B cell (primary cell): ENCODE results near the gene GRM8. TPM values are rescaled to one million over a fixed set of nuclear protein-coding genes. Genes with fewer than 3 reads are reported as not detected.

Experiments used
- ATAC-seq: fragments of 200-7000 bp; cut with Tn5 transposase; one replicate; pipeline ENCODE4 v1.10.0; 2021; ENCODE audit warnings: low read depth, mild to moderate bottlenecking, moderate number of reproducible peaks, moderate library complexity
- CTCF ChIA-PET: fragments of 350-600 bp; sonication (Branson Sonifier 250); formaldehyde crosslinking; loops from one replicate; lab custom pipeline; 2021; ENCODE audit warnings: antibody characterized with exemption, inconsistent platforms; lab: Charles Lee
- POLR2A ChIA-PET: fragments of 350-600 bp; sonication (Branson Sonifier 250); formaldehyde crosslinking; loops from one replicate; lab custom pipeline; 2021; ENCODE audit warnings: antibody characterized with exemption; lab: Charles Lee
- DNase-seq: peaks from one replicate; pipeline ENCODE4 v3.0.0; 2013
- H2AFZ ChIP-seq: 2 replicates; pipeline ENCODE4 v1.6.1; 2012; ENCODE audit warnings: mild to moderate bottlenecking, low read depth, low read length; ENCODE audit not compliant: insufficient read depth, poor library complexity, severe bottlenecking
- H3K27ac ChIP-seq, 2 donors: 1 replicate in 1 of 2; 2 replicates in 1 of 2; pipeline ENCODE4 v1.5.1; 2012 to 2013; ENCODE audit warnings: low read length in 2 of 2, mild to moderate bottlenecking in 2 of 2, moderate library complexity in 1 of 2
- H3K27me3 ChIP-seq, 4 experiments: fragments of 200-600 bp in 1 of 4; sonication (generic) in 1 of 4; replicated peaks in 1 of 4; 1 replicate in 2 of 4; 2 replicates in 2 of 4; pipeline versions ENCODE4 v1.6.1 to v1.7.0; 2013 to 2016; ENCODE audit warnings: low read length in 3 of 4, mild to moderate bottlenecking in 2 of 4, mixed read lengths in 1 of 4, moderate library complexity in 1 of 4; ENCODE audit not compliant: insufficient read depth in 4 of 4, control insufficient read depth in 3 of 4; ENCODE audit errors: control extremely low read depth in 1 of 4
- H3K36me3 ChIP-seq, 2 experiments: replicated peaks in 1 of 2; 1 replicate in 1 of 2; 2 replicates in 1 of 2; pipeline versions ENCODE4 v1.6.1 to v1.7.1; 2013; ENCODE audit warnings: low read length in 1 of 2; ENCODE audit not compliant: insufficient read depth in 2 of 2, control insufficient read depth in 1 of 2; ENCODE audit errors: control extremely low read depth in 1 of 2, extremely low read depth in 1 of 2
- H3K4me1 ChIP-seq, 2 donors: fragments of 200-600 bp in 1 of 2; sonication (generic) in 1 of 2; 1 replicate in 1 of 2; 2 replicates in 1 of 2; pipeline versions ENCODE4 v1.5.1 to v1.6.1; 2013 to 2017; ENCODE audit warnings: low read length in 2 of 2; ENCODE audit not compliant: control insufficient read depth in 2 of 2, insufficient read depth in 2 of 2
- H3K4me2 ChIP-seq: replicated peaks from 2 replicates; pipeline ENCODE3; 2012; ENCODE audit warnings: mild to moderate bottlenecking, low read depth, low read length; ENCODE audit not compliant: poor library complexity, severe bottlenecking
- H3K4me3 ChIP-seq, 5 experiments: fragments of 200-600 bp in 1 of 5; sonication (generic) in 1 of 5; 1 replicate in 3 of 5; 2 replicates in 2 of 5; pipeline versions ENCODE4 v1.5.1 to v1.7.0; 2011 to 2016; ENCODE audit warnings: low read length in 4 of 5, mild to moderate bottlenecking in 4 of 5, low read depth in 2 of 5, control low read depth in 1 of 5, moderate library complexity in 1 of 5; ENCODE audit not compliant: insufficient read depth in 1 of 5; ENCODE audit errors: control extremely low read depth in 1 of 5, extremely low read depth in 1 of 5
- H3K79me2 ChIP-seq: fragments of 200-600 bp; sonication (generic); one replicate; pipeline ENCODE4 v1.6.0; 2016; ENCODE audit warnings: low read length; ENCODE audit not compliant: control insufficient read depth, insufficient read depth
- H3K9ac ChIP-seq: fragments of 200-600 bp; sonication (generic); 2 replicates; pipeline ENCODE4 v1.6.1; 2017; ENCODE audit warnings: mild to moderate bottlenecking, low read length, moderate library complexity
- H3K9me3 ChIP-seq, 3 donors: one replicate each; pipeline versions ENCODE4 v1.6.1 to v1.7.1; 2013; ENCODE audit warnings: low read length in 2 of 3; ENCODE audit not compliant: control insufficient read depth in 2 of 3, insufficient read depth in 1 of 3; ENCODE audit errors: control extremely low read depth in 1 of 3
- H4K20me1 ChIP-seq: 2 replicates; pipeline ENCODE4 v1.6.0; 2012; ENCODE audit warnings: mild to moderate bottlenecking, low read length; ENCODE audit not compliant: insufficient read depth, control insufficient read depth, poor library complexity, severe bottlenecking
- H3K27ac Mint-ChIP-seq: one replicate; pipeline ENCODE4 v1.8.0; 2021; ENCODE audit warnings: mixed read lengths
- H3K27me3 Mint-ChIP-seq: one replicate; pipeline ENCODE4 v1.8.0; 2021; ENCODE audit warnings: mixed read lengths
- H3K4me1 Mint-ChIP-seq: one replicate; pipeline ENCODE4 v1.8.0; 2021; ENCODE audit warnings: mixed read lengths
- H3K4me3 Mint-ChIP-seq: one replicate; pipeline ENCODE4 v1.8.0; 2021; ENCODE audit warnings: mixed read lengths
- H3K9me3 Mint-ChIP-seq: one replicate; pipeline ENCODE4 v1.8.0; 2022; ENCODE audit warnings: mixed read lengths; ENCODE audit not compliant: insufficient read depth
- CTCF ChIP-seq: fragments of 200-600 bp; IDR thresholded peaks from one replicate; pipeline ENCODE4 v1.8.0; 2022; ENCODE audit warnings: antibody characterized with exemption, mild to moderate bottlenecking
- EZH2 ChIP-seq: IDR thresholded peaks from 2 replicates; pipeline ENCODE4 v1.6.1; 2012; ENCODE audit warnings: borderline replicate concordance, low read depth, mild to moderate bottlenecking, moderate library complexity, low read length; ENCODE audit not compliant: insufficient read depth, poor library complexity, severe bottlenecking
- WGBS: methylation state at CpG from one replicate; pipeline ENCODE4 v1.1.5; 2013; ENCODE audit warnings: missing lambda C conversion rate; ENCODE audit not compliant: insufficient coverage; 5-methylcytosine and 5-hydroxymethylcytosine counted together
- intact Hi-C: fragments of 100-400 bp; cut with micrococcal nuclease; formaldehyde crosslinking; loops from one replicate; pipeline ENCODE4 v1.10.0; 2022
- polyA plus RNA-seq: library from polyadenylated mRNA; depleted of rRNA; stranded (reverse); fragments of >200 nt; gene quantifications from 2 replicates; pipeline ENCODE4 v1.2.3, GENCODE V29; 2012
- total RNA-seq, 2 donors: library from RNA; stranded (reverse); fragments of 120-200 nt in 1 of 2; gene quantifications; 1 replicate in 1 of 2; 2 replicates in 1 of 2; pipeline versions ENCODE4 v1.2.3 to v1.2.4, GENCODE V29; 2013 to 2022

The GRM8 gene
- total and polyA plus RNA-seq, 2 donors (not counting 1 experiment from before 2014, with no cell fraction given) = not detected

- Mint-ChIP-seq H3K9me3 (no peaks in the 10 kb centered on the region), H3K27me3 (peaks cover 15% of the 10 kb centered on the region), H3K4me1 (no peaks in the 10 kb centered on the region), H3K27ac (no peak overlapping the region), H3K4me3 (no peak overlapping the region)
- TF ChIP-seq EZH2 (no peak), CTCF (no peak)
- ChIA-PET CTCF (no interaction called here), POLR2A (no interaction called here)
- WGBS = 66% methylated on average over 3 of the region's 5 CpGs
- H3K27ac ChIP-seq = no peak overlapping the region
- no peaks in the 10 kb centered on the region for H3K9me3 ChIP-seq
- no peak for ATAC-seq
- no peaks in the 10 kb centered on the region for H3K79me2 ChIP-seq
- no peak overlapping the region for H3K4me2 ChIP-seq
- no peak overlapping the region for H3K9ac ChIP-seq
- H3K4me3 ChIP-seq = no peak overlapping the region
- no peaks in the 10 kb centered on the region for H3K36me3 ChIP-seq
- H2AFZ ChIP-seq = no peak overlapping the region
- H4K20me1 ChIP-seq = no peaks in the 10 kb centered on the region
- H3K27me3 ChIP-seq = peaks cover 0 to 14% (median 3%) of the 10 kb centered on the region in 4 experiments
- intact Hi-C loops = no loop called here
- H3K4me1 ChIP-seq = no peaks in the 10 kb centered on the region
- no peak for DNase-seq
Measured at GRCh38 chr7:127290116-127290655, 37.4 kb upstream of the GRM8 start.

- ATAC-seq = no peak
- Histone ChIP-seq H3K79me2 (no peaks in the 10 kb centered on the region), H3K4me1 (no peaks in the 10 kb centered on the region), H2AFZ (no peak overlapping the region), H3K36me3 (no peaks in the 10 kb centered on the region), H3K27me3 (peaks cover 0 to 9% (median 0%) of the 10 kb centered on the region in 4 experiments), H3K27ac (no peak overlapping the region), H3K9me3 (no peaks in the 10 kb centered on the region), H3K4me2 (no peak overlapping the region), H4K20me1 (no peaks in the 10 kb centered on the region), H3K9ac (no peak overlapping the region), H3K4me3 (no peak overlapping the region)
- DNase-seq = no peak
- Mint-ChIP-seq H3K9me3 (no peaks in the 10 kb centered on the region), H3K4me1 (no peaks in the 10 kb centered on the region), H3K27ac (no peak overlapping the region), H3K4me3 (no peak overlapping the region), H3K27me3 (peaks cover 18% of the 10 kb centered on the region)
- TF ChIP-seq CTCF (no peak), EZH2 (no peak)
- ChIA-PET CTCF (no interaction called here), POLR2A (no interaction called here)
- intact Hi-C loops = no loop called here
- WGBS = 75% methylated on average over 6 of the region's 6 CpGs
Measured at GRCh38 chr7:127287133-127287532, 34.4 kb upstream of the GRM8 start.
